ENCODE data around the gene GRB10. TPM values are rescaled to one million over a fixed set of nuclear protein-coding genes. Genes with fewer than 3 reads are reported as not detected.

Gene GRB10
- total and polyA plus RNA-seq, 2 of the 8 experiments (the other 6 are each of a cell fraction or from before 2014, with no cell fraction given), result 35.7 to 97.0 TPM

DNA sequence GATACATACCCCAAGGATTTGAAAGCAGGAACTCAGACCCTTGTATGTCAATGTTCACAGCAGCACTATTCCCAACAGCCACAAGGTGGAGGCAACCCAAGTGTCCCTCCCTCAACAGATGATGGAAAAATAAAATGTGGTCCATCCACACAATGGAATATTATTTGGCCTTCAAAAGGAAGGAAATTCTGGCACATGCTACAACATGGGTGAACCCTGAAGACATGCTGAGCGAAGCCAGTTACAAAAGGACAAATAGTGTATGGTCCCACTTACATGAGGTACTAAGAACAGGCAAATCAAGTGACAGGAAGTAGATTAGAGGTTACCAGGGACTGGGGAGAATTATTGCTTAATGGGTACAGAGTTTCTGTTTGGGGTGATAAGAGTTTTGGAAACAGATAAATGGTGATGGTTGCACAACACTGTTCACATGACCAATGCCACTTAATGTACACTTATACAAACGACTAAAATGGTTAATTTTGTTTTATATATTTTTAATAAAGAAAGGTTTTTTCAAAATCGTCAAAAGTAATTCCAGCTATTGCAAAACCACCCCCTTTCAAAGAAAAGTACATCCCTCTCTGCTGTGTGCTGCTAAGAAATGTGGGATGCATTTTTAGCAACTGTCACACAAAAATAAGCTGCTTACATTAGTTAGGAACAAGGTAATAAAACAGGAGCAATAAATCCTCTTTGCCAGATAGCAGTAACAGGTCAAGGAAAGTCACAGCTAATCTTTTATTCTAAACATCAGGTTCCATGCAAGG lies 85.7 kb downstream of the GRB10 start:
- H4K8ac ChIP-seq (ENCODE audit: extremely low read depth, insufficient read depth, low read length), result no peak overlapping the region
- no peak overlapping the region for H3K9ac ChIP-seq (replicated peaks in 1 of 4; ENCODE audit: extremely low read depth in 1 of 4, low read depth in 3 of 4, low read length in 3 of 4)
- H3K56ac ChIP-seq (replicated peaks; ENCODE audit: insufficient read length, low read depth, low read length), result no peak overlapping the region
- no peak overlapping the region for H3K4me3 ChIP-seq (ENCODE audit: extremely low read depth in 1 of 4, insufficient read depth in 2 of 4, low read depth in 3 of 4, low read length in 4 of 4)
- H3K18ac ChIP-seq (ENCODE audit: extremely low read depth, low read length), result no peak overlapping the region
- peak; percentile 82 for FAIRE-seq
- WGBS, 2 experiments (ENCODE audit: extremely low coverage in 1 of 2, insufficient coverage in 1 of 2, insufficient read length in 1 of 2, insufficient replicate concordance in 2 of 2, low coverage in 1 of 2, low lambda C conversion rate in 2 of 2, missing lambda C conversion rate in 1 of 2), result 95% methylated on average over 3 of the region's 3 CpGs; no CpG with 5 or more reads in 1 of the 2 experiments
- no peak overlapping the region for H2BK120ac ChIP-seq (replicated peaks; ENCODE audit: low read depth, low read length)
- no peaks in the 10 kb centered on the region for H3K27me3 ChIP-seq (replicated peaks in 1 of 4; ENCODE audit: control insufficient read depth in 3 of 4, extremely low read depth in 1 of 4, insufficient read depth in 3 of 4, low read length in 3 of 4)
- peaks cover 0 to 8% (median 4%) of the 10 kb centered on the region in 4 experiments; a peak in 5 of 7 replicates for H3K4me1 ChIP-seq (replicated peaks in 1 of 4; ENCODE audit: control insufficient read depth in 3 of 4, insufficient read depth in 4 of 4, low read length in 3 of 4)
- no peak overlapping the region for H2AK5ac ChIP-seq (ENCODE audit: low read depth, low read length)
- no peak overlapping the region for H3K4ac ChIP-seq (replicated peaks; ENCODE audit: insufficient read length, low read depth, low read length)
- POLR2A ChIA-PET (ENCODE audit: partially characterized antibody), result interaction anchor here (1.1 kb wide), 1 partner anchor 12 kb away, joined by 3 read pairs; no protein-coding TSS in a partner anchor
- H4K91ac ChIP-seq (replicated peaks; ENCODE audit: insufficient read length, low read length), result no peak overlapping the region
- H3K23ac ChIP-seq (ENCODE audit: insufficient read length), result no peak overlapping the region
- H2BK5ac ChIP-seq (ENCODE audit: low read depth, low read length), result no peak overlapping the region
- no peaks in the 10 kb centered on the region for H3K9me3 ChIP-seq (ENCODE audit: insufficient read depth in 2 of 2, low read depth in 1 of 2, low read length in 1 of 2)
- peaks cover 0 to 2% of the 10 kb centered on the region in 2 experiments for H4K20me1 ChIP-seq (replicated peaks in 1 of 2; ENCODE audit: control insufficient read depth in 1 of 2, insufficient read depth in 2 of 2, low read length in 2 of 2)
- no peak overlapping the region for H3K4me2 ChIP-seq (ENCODE audit: insufficient read depth in 1 of 2, low read depth in 2 of 2, low read length in 2 of 2)
- H2BK15ac ChIP-seq (ENCODE audit: low read length), result no peak overlapping the region
- H4K5ac ChIP-seq (ENCODE audit: insufficient read length, low read depth, low read length), result no peak overlapping the region
- H3K36me3 ChIP-seq (ENCODE audit: control insufficient read depth in 2 of 4, insufficient read depth in 4 of 4, low read length in 3 of 4), result peaks cover 0 to 16% (median 1%) of the 10 kb centered on the region in 4 experiments; a peak in 4 of 8 replicates
- CTCF ChIA-PET (ENCODE audit: partially characterized antibody), result interaction anchor here (0.6 to 2.1 kb wide), 13 partner anchors 9 to 444 kb away, joined by 3 to 5 read pairs (median 3); no protein-coding TSS in a partner anchor
- DNase-seq (ENCODE audit: low read depth in 1 of 2, low spot score in 2 of 2), result no peak
- no peak overlapping the region for H2AFZ ChIP-seq (ENCODE audit: low read length)
- TF ChIP-seq CEBPB (IDR thresholded peaks at IDR 0.05; ENCODE audit: low read depth, low read length), result no peak
- no peak for TF ChIP-seq JUND (IDR thresholded peaks at IDR 0.05; ENCODE audit: low read length)
- peak; percentile 65; the same call in 1 of the 2 replicates for TF ChIP-seq KDM1A (IDR thresholded peaks at IDR 0.05; ENCODE audit: borderline replicate concordance, low read length)
- peak; percentile 61 to 68 for TF ChIP-seq RAD21 (IDR thresholded peaks at IDR 0.05 in 1 of 2, conservative IDR thresholded peaks at IDR 0.05 in 1 of 2; ENCODE audit: low read depth in 2 of 2, low read length in 2 of 2)
- TF ChIP-seq SUZ12 (IDR thresholded peaks at IDR 0.05; ENCODE audit: low read length), result no peak
- TF ChIP-seq, protein P1, sequence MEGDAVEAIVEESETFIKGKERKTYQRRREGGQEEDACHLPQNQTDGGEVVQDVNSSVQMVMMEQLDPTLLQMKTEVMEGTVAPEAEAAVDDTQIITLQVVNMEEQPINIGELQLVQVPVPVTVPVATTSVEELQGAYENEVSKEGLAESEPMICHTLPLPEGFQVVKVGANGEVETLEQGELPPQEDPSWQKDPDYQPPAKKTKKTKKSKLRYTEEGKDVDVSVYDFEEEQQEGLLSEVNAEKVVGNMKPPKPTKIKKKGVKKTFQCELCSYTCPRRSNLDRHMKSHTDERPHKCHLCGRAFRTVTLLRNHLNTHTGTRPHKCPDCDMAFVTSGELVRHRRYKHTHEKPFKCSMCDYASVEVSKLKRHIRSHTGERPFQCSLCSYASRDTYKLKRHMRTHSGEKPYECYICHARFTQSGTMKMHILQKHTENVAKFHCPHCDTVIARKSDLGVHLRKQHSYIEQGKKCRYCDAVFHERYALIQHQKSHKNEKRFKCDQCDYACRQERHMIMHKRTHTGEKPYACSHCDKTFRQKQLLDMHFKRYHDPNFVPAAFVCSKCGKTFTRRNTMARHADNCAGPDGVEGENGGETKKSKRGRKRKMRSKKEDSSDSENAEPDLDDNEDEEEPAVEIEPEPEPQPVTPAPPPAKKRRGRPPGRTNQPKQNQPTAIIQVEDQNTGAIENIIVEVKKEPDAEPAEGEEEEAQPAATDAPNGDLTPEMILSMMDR (IDR thresholded peaks at IDR 0.05; ENCODE audit: control extremely low read depth in 1 of 3, insufficient read depth in 1 of 3, low read depth in 1 of 3, low read length in 3 of 3), result peak; percentile 42 to 73 (median 59)
- TF ChIP-seq HDAC2 (IDR thresholded peaks at IDR 0.05; ENCODE audit: borderline replicate concordance in 1 of 2, low read depth in 2 of 2, low read length in 2 of 2), result 0 out of 4 replicates have a peak, but pooled peaks of 1 of the 2 experiments have one; percentile 22
- peaks cover 0 to 26% of the 10 kb centered on the region in 2 experiments; a peak in 2 of 4 replicates for H3K79me2 ChIP-seq (ENCODE audit: control insufficient read depth in 1 of 2, insufficient read depth in 2 of 2, low read length in 2 of 2)
- H2BK12ac ChIP-seq (ENCODE audit: low read depth, low read length), result no peak overlapping the region
- no peak overlapping the region for H3K14ac ChIP-seq (ENCODE audit: insufficient read length)
- H2BK20ac ChIP-seq (ENCODE audit: low read length), result no peak overlapping the region
- H3K23me2 ChIP-seq (ENCODE audit: low read depth, low read length), result no peaks in the 10 kb centered on the region
- no peak overlapping the region for H3K27ac ChIP-seq (ENCODE audit: low read depth, low read length)
- no peaks in the 10 kb centered on the region; the same call in 1 of the 2 replicates for H3K79me1 ChIP-seq (ENCODE audit: low read depth, low read length)

All from H1 (cell line).